ENCODE measurements around the gene LMBR1L. TPM values are rescaled to one million over a fixed set of nuclear protein-coding genes. Genes with fewer than 3 reads are reported as not detected.

Gene LMBR1L
- total and polyA plus RNA-seq, 10 of the 15 experiments (the other 5 are each of a cell fraction or from before 2014, with no cell fraction given): 2.1 to 42.6 (median 20.0) TPM

DNA sequence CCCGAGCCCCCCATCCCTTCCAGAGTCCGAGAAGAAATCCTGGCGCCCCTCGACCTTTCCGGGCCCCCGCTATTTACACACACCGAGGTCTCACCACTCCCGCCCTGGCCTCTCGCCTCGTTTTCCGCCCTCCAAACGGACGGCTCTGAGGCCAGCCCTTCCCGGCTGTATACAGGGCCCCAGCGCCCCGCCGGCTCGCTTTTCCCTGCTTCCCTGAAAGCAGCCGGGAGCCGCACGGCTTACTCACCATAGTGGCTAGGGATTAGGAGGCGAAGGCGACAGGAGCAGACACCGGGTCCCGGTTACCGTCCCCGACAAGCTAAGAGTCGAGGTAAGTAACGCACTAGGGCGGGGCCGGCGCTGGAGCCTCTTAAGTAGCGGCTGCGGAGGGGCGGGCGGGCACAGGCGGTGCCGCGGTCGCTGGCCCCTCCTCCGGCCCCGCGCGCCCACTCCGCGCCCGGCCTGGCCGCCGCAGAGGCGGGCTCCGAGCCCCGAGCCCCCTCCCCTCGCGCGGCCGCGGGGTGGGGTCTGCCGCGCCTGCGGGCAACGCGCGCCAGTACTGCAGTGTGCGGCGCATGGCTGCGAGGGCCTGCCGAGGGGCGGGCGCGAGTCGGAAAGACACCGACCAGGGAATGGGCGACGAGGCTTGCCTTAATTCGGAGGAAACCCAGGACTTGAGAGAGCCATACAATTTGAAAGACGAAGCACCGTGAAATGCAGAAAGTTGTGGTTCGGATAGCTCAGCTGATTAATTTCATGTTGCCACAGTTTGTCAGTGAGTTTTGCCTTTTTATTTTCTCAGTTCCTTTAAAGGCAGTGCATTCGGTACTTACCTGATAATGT lies 20.6 kb upstream of the LMBR1L start, which contains the start of gene TUBA1B (continued):
- TF ChIP-seq, protein P1, sequence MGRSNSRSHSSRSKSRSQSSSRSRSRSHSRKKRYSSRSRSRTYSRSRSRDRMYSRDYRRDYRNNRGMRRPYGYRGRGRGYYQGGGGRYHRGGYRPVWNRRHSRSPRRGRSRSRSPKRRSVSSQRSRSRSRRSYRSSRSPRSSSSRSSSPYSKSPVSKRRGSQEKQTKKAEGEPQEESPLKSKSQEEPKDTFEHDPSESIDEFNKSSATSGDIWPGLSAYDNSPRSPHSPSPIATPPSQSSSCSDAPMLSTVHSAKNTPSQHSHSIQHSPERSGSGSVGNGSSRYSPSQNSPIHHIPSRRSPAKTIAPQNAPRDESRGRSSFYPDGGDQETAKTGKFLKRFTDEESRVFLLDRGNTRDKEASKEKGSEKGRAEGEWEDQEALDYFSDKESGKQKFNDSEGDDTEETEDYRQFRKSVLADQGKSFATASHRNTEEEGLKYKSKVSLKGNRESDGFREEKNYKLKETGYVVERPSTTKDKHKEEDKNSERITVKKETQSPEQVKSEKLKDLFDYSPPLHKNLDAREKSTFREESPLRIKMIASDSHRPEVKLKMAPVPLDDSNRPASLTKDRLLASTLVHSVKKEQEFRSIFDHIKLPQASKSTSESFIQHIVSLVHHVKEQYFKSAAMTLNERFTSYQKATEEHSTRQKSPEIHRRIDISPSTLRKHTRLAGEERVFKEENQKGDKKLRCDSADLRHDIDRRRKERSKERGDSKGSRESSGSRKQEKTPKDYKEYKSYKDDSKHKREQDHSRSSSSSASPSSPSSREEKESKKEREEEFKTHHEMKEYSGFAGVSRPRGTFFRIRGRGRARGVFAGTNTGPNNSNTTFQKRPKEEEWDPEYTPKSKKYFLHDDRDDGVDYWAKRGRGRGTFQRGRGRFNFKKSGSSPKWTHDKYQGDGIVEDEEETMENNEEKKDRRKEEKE (IDR thresholded peaks at IDR 0.05): no peak
- TF ChIP-seq MEF2B (IDR thresholded peaks at IDR 0.05; ENCODE audit: partially characterized antibody, poor library complexity, severe bottlenecking): no peak
- TF ChIP-seq NRF1 (conservative IDR thresholded peaks at IDR 0.05; ENCODE audit: low read depth, low read length): 0 out of 2 replicates have a peak, but pooled peaks have one; percentile 25
- no peak for TF ChIP-seq GABPA (IDR thresholded peaks at IDR 0.05; ENCODE audit: low read depth)
- peak; percentile 86 for TF ChIP-seq YY1 (IDR thresholded peaks at IDR 0.05; ENCODE audit: low read depth, low read length)
- peak; percentile 46; the same call in 1 of the 2 replicates for TF ChIP-seq GATAD2B (conservative IDR thresholded peaks at IDR 0.05; ENCODE audit: low read depth)
- TF ChIP-seq, protein P2, sequence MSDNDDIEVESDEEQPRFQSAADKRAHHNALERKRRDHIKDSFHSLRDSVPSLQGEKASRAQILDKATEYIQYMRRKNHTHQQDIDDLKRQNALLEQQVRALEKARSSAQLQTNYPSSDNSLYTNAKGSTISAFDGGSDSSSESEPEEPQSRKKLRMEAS (IDR thresholded peaks at IDR 0.05; ENCODE audit: low read depth, low read length): peak; percentile 72
- peak; percentile 57; the same call in 1 of the 2 replicates for TF ChIP-seq NFYB (IDR thresholded peaks at IDR 0.05; ENCODE audit: insufficient read depth, low read depth, low read length)
- TF ChIP-seq, protein P3, sequence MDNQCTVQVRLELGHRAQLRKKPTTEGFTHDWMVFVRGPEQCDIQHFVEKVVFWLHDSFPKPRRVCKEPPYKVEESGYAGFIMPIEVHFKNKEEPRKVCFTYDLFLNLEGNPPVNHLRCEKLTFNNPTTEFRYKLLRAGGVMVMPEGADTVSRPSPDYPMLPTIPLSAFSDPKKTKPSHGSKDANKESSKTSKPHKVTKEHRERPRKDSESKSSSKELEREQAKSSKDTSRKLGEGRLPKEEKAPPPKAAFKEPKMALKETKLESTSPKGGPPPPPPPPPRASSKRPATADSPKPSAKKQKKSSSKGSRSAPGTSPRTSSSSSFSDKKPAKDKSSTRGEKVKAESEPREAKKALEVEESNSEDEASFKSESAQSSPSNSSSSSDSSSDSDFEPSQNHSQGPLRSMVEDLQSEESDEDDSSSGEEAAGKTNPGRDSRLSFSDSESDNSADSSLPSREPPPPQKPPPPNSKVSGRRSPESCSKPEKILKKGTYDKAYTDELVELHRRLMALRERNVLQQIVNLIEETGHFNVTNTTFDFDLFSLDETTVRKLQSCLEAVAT (IDR thresholded peaks at IDR 0.05): peak; percentile 91
- no peak for TF ChIP-seq ZZZ3 (IDR thresholded peaks at IDR 0.05; ENCODE audit: control insufficient read depth, insufficient read length, low read depth)
- TF ChIP-seq MYC (IDR thresholded peaks at IDR 0.05; ENCODE audit: insufficient read depth, insufficient read length, insufficient replicate concordance, low read length, severe bottlenecking): no peak
- TF ChIP-seq, protein P4, sequence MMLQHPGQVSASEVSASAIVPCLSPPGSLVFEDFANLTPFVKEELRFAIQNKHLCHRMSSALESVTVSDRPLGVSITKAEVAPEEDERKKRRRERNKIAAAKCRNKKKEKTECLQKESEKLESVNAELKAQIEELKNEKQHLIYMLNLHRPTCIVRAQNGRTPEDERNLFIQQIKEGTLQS (IDR thresholded peaks at IDR 0.05; ENCODE audit: borderline replicate concordance, extremely low read depth, low read depth, low read length): no peak
- TF ChIP-seq SRF (IDR thresholded peaks at IDR 0.05; ENCODE audit: low read depth in 2 of 2, low read length in 2 of 2): 0 out of 4 replicates have a peak, but pooled peaks of 1 of the 2 experiments have one; percentile 8
- TF ChIP-seq SMC3 (IDR thresholded peaks at IDR 0.05; ENCODE audit: borderline replicate concordance, low read length): no peak
- no peak for TF ChIP-seq BRCA1 (IDR thresholded peaks at IDR 0.05; ENCODE audit: low read depth, low read length)
- no peak for TF ChIP-seq FOXM1 (IDR thresholded peaks at IDR 0.05; ENCODE audit: low read depth, low read length)
- TF ChIP-seq, protein P5, sequence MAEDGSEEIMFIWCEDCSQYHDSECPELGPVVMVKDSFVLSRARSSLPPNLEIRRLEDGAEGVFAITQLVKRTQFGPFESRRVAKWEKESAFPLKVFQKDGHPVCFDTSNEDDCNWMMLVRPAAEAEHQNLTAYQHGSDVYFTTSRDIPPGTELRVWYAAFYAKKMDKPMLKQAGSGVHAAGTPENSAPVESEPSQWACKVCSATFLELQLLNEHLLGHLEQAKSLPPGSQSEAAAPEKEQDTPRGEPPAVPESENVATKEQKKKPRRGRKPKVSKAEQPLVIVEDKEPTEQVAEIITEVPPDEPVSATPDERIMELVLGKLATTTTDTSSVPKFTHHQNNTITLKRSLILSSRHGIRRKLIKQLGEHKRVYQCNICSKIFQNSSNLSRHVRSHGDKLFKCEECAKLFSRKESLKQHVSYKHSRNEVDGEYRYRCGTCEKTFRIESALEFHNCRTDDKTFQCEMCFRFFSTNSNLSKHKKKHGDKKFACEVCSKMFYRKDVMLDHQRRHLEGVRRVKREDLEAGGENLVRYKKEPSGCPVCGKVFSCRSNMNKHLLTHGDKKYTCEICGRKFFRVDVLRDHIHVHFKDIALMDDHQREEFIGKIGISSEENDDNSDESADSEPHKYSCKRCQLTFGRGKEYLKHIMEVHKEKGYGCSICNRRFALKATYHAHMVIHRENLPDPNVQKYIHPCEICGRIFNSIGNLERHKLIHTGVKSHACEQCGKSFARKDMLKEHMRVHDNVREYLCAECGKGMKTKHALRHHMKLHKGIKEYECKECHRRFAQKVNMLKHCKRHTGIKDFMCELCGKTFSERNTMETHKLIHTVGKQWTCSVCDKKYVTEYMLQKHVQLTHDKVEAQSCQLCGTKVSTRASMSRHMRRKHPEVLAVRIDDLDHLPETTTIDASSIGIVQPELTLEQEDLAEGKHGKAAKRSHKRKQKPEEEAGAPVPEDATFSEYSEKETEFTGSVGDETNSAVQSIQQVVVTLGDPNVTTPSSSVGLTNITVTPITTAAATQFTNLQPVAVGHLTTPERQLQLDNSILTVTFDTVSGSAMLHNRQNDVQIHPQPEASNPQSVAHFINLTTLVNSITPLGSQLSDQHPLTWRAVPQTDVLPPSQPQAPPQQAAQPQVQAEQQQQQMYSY (CRISPR knock-in tag; IDR thresholded peaks at IDR 0.05): no peak

All from GM12878 (cell line).